ENCODE results near the gene TRPV5.

DNA sequence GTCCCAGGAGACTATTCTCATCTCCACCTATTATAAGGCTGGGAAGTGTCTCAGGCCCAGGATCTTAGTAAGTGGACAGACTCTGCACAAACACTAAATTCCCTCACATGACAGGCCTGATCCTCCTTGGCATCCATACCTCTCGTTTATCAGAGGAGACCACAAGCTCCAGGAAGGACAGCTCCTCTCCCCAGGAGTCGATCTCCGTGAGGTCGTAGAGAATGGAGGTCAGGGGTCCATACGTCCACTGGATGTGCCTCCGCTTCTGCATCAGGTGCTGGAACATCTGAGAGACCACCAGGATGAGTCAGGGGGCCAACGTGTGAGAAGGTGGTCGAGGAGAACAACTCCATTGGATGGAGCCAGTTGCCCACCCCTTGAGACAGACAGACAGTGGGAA is 5.6 kb downstream of the TRPV5 start:
- TF ChIP-seq JUND (IDR thresholded peaks at IDR 0.05; ENCODE audit: low read length), result no peak
- TF ChIP-seq RFX5 (IDR thresholded peaks at IDR 0.05; ENCODE audit: borderline replicate concordance, low read depth, low read length), result no peak
- TF ChIP-seq POLR2A (IDR thresholded peaks at IDR 0.05; ENCODE audit: control extremely low read depth in 1 of 2, low read depth in 2 of 2, low read length in 2 of 2), result no peak
- TF ChIP-seq YY1 (IDR thresholded peaks at IDR 0.05; ENCODE audit: low read depth, low read length), result no peak
- TF ChIP-seq, protein P1, sequence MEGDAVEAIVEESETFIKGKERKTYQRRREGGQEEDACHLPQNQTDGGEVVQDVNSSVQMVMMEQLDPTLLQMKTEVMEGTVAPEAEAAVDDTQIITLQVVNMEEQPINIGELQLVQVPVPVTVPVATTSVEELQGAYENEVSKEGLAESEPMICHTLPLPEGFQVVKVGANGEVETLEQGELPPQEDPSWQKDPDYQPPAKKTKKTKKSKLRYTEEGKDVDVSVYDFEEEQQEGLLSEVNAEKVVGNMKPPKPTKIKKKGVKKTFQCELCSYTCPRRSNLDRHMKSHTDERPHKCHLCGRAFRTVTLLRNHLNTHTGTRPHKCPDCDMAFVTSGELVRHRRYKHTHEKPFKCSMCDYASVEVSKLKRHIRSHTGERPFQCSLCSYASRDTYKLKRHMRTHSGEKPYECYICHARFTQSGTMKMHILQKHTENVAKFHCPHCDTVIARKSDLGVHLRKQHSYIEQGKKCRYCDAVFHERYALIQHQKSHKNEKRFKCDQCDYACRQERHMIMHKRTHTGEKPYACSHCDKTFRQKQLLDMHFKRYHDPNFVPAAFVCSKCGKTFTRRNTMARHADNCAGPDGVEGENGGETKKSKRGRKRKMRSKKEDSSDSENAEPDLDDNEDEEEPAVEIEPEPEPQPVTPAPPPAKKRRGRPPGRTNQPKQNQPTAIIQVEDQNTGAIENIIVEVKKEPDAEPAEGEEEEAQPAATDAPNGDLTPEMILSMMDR (IDR thresholded peaks at IDR 0.05; ENCODE audit: control extremely low read depth in 1 of 3, insufficient read depth in 1 of 3, low read depth in 1 of 3, low read length in 3 of 3), result no peak
- TF ChIP-seq EZH2 (IDR thresholded peaks at IDR 0.05; ENCODE audit: low read depth, low read length, severe bottlenecking), result no peak
- no peak for TF ChIP-seq TAF1 (IDR thresholded peaks at IDR 0.05; ENCODE audit: low read depth, low read length)
- TF ChIP-seq, protein P2, sequence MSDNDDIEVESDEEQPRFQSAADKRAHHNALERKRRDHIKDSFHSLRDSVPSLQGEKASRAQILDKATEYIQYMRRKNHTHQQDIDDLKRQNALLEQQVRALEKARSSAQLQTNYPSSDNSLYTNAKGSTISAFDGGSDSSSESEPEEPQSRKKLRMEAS (IDR thresholded peaks at IDR 0.05), result no peak
- no peak for TF ChIP-seq MAFK (IDR thresholded peaks at IDR 0.05; ENCODE audit: low read depth, low read length)
- no peak for TF ChIP-seq CHD2 (IDR thresholded peaks at IDR 0.05; ENCODE audit: low read length)

All from H1 (cell line).